ENCODE data around the gene APBA3. TPM values are rescaled to one million over a fixed set of nuclear protein-coding genes. Genes with fewer than 3 reads are reported as not detected.
"Not testable (repeated sequence)": the region's sequence is repeated elsewhere in the genome, so short reads cannot be mapped to it uniquely, and the experiment has no call there.

Gene APBA3
- total and polyA plus RNA-seq, 9 of the 15 experiments (the other 6 are each of a cell fraction or from before 2014, with no cell fraction given): 0.10 to 29.5 (median 11.5) TPM

- H3K9ac ChIP-seq (ENCODE audit: insufficient read depth in 1 of 2, low read depth in 2 of 2, low read length in 2 of 2): no peak overlapping the region
- peaks cover 28% of the 10 kb centered on the region; the same call in 2 of the 3 replicates for H3K36me3 ChIP-seq (ENCODE audit: control insufficient read depth, insufficient read depth, low read length)
- H3K27me3 ChIP-seq (ENCODE audit: control insufficient read depth in 2 of 2, insufficient read depth in 2 of 2, low read length in 2 of 2): no peaks in the 10 kb centered on the region
- BruUV-seq (replicated peaks): no TSS peak
- ChIA-PET CTCF (ENCODE audit: low intra/inter-chr PET ratio) (no interaction called here), POLR2A (no interaction called here)
- no peak overlapping the region for H2AFZ ChIP-seq (ENCODE audit: low read depth, low read length)
- H3K4me3 ChIP-seq: no peak overlapping the region
- no peak overlapping the region for H3K4me2 ChIP-seq (ENCODE audit: insufficient read depth, low read length)
- ATAC-seq (no peak), DNase-seq (ENCODE audit: extremely low read depth in 1 of 4, low spot score in 3 of 4) (no peak), FAIRE-seq (no peak)
- H3K4me1 ChIP-seq (replicated peaks in 1 of 2; ENCODE audit: control insufficient read depth in 2 of 2, insufficient read depth in 2 of 2, low read length in 2 of 2): peaks cover 3 to 43% of the 10 kb centered on the region in 2 experiments; a peak in 2 of 5 replicates
- in situ Hi-C loops (cut with MboI): no loop called here
- no peaks in the 10 kb centered on the region for H3K9me1 ChIP-seq (ENCODE audit: control insufficient read depth, insufficient read depth, low read length)
- H3K27ac ChIP-seq (ENCODE audit: extremely low read depth, low read depth, low read length): no peak overlapping the region
- peaks cover 6% of the 10 kb centered on the region for H3K79me2 ChIP-seq (ENCODE audit: control insufficient read depth, insufficient read depth, low read length)
- TF ChIP-seq ZBTB33 (CRISPR knock-in tag; IDR thresholded peaks at IDR 0.05) (0 out of 2 replicates have a peak, but pooled peaks have one; percentile 9), E2F8 (IDR thresholded peaks at IDR 0.05; ENCODE audit: low read depth, partially characterized antibody) (no peak), BCOR (IDR thresholded peaks at IDR 0.05) (0 out of 2 replicates have a peak, but pooled peaks have one; percentile 16)
- WGBS (ENCODE audit: insufficient coverage, low coverage, missing lambda C conversion rate): 78% methylated on average over 6 of the region's 7 CpGs
- intact Hi-C loops (cut with micrococcal nuclease): no loop called here
- no peaks in the 10 kb centered on the region for H3K9me3 ChIP-seq (replicated peaks; ENCODE audit: control insufficient read depth, insufficient read depth, low read depth, low read length)
- no peaks in the 10 kb centered on the region for H4K20me1 ChIP-seq (replicated peaks; ENCODE audit: control insufficient read depth, insufficient read depth, low read length)
Observed at GRCh38 chr19:3766520-3766919, 5.0 kb upstream of the APBA3 start.

GRCh38 chr19:3765757-3766156 lies 4.3 kb upstream of the APBA3 start:
- H3K27me3 ChIP-seq (ENCODE audit: control insufficient read depth in 2 of 2, insufficient read depth in 2 of 2, low read length in 2 of 2); H3K9me3 ChIP-seq (replicated peaks; ENCODE audit: control insufficient read depth, insufficient read depth, low read depth, low read length); DNase-seq (ENCODE audit: extremely low read depth in 1 of 4, low spot score in 3 of 4); ATAC-seq; BruUV-seq (replicated peaks); H3K27ac ChIP-seq (ENCODE audit: extremely low read depth, low read depth, low read length); H4K20me1 ChIP-seq (replicated peaks; ENCODE audit: control insufficient read depth, insufficient read depth, low read length); in situ Hi-C loops (cut with MboI); H3K9ac ChIP-seq (ENCODE audit: insufficient read depth in 1 of 2, low read depth in 2 of 2, low read length in 2 of 2); H3K4me2 ChIP-seq (ENCODE audit: insufficient read depth, low read length); intact Hi-C loops (cut with micrococcal nuclease); H3K4me3 ChIP-seq; FAIRE-seq; H2AFZ ChIP-seq (ENCODE audit: low read depth, low read length); CTCF ChIA-PET (ENCODE audit: low intra/inter-chr PET ratio); H3K9me1 ChIP-seq (ENCODE audit: control insufficient read depth, insufficient read depth, low read length): not testable (repeated sequence)
- Histone ChIP-seq H3K79me2 (ENCODE audit: control insufficient read depth, insufficient read depth, low read length) (peaks cover 13% of the 10 kb centered on the region), H3K36me3 (ENCODE audit: control insufficient read depth, insufficient read depth, low read length) (peaks cover 28% of the 10 kb centered on the region; the same call in 2 of the 3 replicates), H3K4me1 (replicated peaks in 1 of 2; ENCODE audit: control insufficient read depth in 2 of 2, insufficient read depth in 2 of 2, low read length in 2 of 2) (peaks cover 7 to 44% of the 10 kb centered on the region in 2 experiments; a peak in 4 of 5 replicates)
- POLR2A ChIA-PET: interaction anchor here (0.6 kb wide), 1 partner anchor 1502 kb away, joined by 3 read pairs; no protein-coding TSS in a partner anchor
- 93% methylated on average over 4 of the region's 5 CpGs for WGBS (ENCODE audit: insufficient coverage, low coverage, missing lambda C conversion rate)
